ENCODE results near the gene SELENOV. TPM values are rescaled to one million over a fixed set of nuclear protein-coding genes. Genes with fewer than 3 reads are reported as not detected.

Gene SELENOV
- total RNA-seq, 2 donors from 2014 or later = not detected

DNA sequence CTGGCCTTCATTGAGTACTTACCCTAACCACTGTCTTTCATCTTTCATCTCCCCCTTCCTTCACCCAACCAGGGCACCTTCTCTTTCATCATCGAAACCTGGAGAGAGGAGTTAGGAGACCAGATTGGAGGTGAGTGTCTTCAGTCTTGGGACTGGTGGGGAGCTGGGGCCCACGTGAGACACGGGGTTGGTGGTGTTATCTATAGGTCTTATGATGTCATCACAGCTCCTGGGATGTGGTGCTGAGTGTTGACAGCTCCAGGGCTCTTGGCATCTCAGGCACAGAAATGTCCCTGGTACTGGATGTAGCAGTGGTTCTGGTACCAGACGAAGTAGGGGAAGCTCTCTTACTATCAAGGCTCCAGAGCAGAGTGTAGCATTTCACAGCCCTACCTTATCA, 14.4 kb upstream of the SELENOV start:
- intact Hi-C loops (cut with DNase I) = no loop called here

DNA sequence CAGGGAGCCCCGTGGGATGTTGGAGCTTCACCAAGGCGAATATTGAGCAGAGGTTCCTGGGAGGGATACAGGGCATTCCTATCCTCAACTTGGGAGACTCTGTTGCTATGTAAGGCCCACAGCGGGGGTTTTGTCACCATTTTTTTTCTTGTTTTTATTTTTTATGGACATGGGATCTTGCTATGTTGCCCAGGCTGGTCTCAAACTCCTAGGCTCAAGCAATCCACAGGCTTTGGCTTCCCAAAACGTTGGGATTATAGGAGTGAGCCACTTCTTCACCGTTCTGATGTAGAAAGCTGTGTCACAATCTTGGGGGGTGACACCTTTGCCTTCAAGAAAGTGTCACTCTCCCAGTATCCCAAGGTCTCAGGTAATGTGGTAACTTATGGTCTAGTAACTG, 13.6 kb upstream of the SELENOV start:
- H3K9ac ChIP-seq (ENCODE audit: low read depth in 2 of 2, low read length in 2 of 2) = no peak overlapping the region
- H3K27ac ChIP-seq = no peak overlapping the region
- TF ChIP-seq, protein P1, sequence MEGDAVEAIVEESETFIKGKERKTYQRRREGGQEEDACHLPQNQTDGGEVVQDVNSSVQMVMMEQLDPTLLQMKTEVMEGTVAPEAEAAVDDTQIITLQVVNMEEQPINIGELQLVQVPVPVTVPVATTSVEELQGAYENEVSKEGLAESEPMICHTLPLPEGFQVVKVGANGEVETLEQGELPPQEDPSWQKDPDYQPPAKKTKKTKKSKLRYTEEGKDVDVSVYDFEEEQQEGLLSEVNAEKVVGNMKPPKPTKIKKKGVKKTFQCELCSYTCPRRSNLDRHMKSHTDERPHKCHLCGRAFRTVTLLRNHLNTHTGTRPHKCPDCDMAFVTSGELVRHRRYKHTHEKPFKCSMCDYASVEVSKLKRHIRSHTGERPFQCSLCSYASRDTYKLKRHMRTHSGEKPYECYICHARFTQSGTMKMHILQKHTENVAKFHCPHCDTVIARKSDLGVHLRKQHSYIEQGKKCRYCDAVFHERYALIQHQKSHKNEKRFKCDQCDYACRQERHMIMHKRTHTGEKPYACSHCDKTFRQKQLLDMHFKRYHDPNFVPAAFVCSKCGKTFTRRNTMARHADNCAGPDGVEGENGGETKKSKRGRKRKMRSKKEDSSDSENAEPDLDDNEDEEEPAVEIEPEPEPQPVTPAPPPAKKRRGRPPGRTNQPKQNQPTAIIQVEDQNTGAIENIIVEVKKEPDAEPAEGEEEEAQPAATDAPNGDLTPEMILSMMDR (IDR thresholded peaks at IDR 0.05) = no peak
- no peak for DNase-seq
- peaks cover 32% of the 10 kb centered on the region for H3K27me3 ChIP-seq
- intact Hi-C loops (cut with DNase I) = no loop called here
- no peak overlapping the region for H3K4me3 ChIP-seq
- peaks cover 18% of the 10 kb centered on the region for H3K4me1 ChIP-seq
- H3K9me3 ChIP-seq = no peaks in the 10 kb centered on the region
- no peaks in the 10 kb centered on the region for H3K36me3 ChIP-seq

More for the DNA sequence above, 14.4 kb upstream of the SELENOV start:
- no peaks in the 10 kb centered on the region for H3K9me3 ChIP-seq
- H3K36me3 ChIP-seq = no peaks in the 10 kb centered on the region
- TF ChIP-seq, protein P1 (IDR thresholded peaks at IDR 0.05) = no peak
- no peak overlapping the region for H3K4me3 ChIP-seq
- no peak for DNase-seq
- no peak overlapping the region for H3K9ac ChIP-seq (ENCODE audit: low read depth in 2 of 2, low read length in 2 of 2)
- H3K27ac ChIP-seq = no peak overlapping the region
- H3K4me1 ChIP-seq = peaks cover 18% of the 10 kb centered on the region
- peaks cover 29% of the 10 kb centered on the region for H3K27me3 ChIP-seq

DNA sequence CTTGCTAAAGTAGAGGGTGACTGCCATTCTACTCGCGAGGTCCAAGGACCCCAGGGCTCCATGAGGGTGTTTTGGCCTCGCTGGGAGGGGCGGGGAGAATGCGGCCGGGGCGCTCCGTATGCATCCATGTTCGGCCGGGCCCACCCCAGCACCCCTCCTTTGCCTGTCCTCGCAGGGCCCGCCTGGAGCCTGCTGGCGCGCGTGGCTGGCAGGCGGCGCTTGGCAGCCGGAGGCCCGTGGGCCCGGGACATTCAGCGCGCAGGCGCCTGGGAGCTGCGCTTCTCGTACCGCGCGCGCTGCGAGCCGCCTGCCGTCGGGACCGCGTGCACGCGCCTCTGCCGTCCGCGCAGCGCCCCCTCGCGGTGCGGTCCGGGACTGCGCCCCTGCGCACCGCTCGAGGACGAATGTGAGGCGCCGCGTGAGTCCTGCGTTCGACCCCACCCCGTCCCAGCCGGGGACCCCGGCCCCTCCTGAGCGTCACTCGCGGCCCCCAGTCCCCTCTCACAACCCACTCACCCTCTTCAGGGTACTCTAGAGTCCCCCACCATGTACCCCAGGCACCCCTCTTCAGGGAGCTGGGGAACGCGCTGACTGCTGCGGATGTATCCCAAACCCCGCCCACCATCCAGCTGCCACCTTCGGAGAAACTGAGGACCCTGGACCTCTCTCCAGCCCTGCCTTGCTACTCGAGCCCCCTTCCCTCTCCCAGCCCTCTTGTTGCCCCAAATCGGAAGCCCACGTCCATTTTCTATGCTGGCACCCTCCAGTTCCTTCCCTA, 12.1 kb upstream of the SELENOV start:
- Histone ChIP-seq H3K9me3 (no peaks in the 10 kb centered on the region), H3K36me3 (no peaks in the 10 kb centered on the region), H3K4me3 (no peak overlapping the region), H3K9ac (ENCODE audit: low read depth in 2 of 2, low read length in 2 of 2) (no peak overlapping the region), H3K27me3 (peaks cover 45% of the 10 kb centered on the region), H3K4me1 (peaks cover 15% of the 10 kb centered on the region), H3K27ac (no peak overlapping the region)
- peak; percentile 59 for DNase-seq
- intact Hi-C loops (cut with DNase I) = no loop called here
- TF ChIP-seq, protein P1 (IDR thresholded peaks at IDR 0.05) = peak; percentile 87

GRCh38 chr19:39506598-39506943, 8.4 kb upstream of the SELENOV start:
- intact Hi-C loops (cut with DNase I) = no loop called here
- Histone ChIP-seq H3K9ac (ENCODE audit: low read depth in 2 of 2, low read length in 2 of 2) (no peak overlapping the region), H3K27me3 (peaks cover 38% of the 10 kb centered on the region), H3K27ac (no peak overlapping the region), H3K9me3 (no peaks in the 10 kb centered on the region), H3K36me3 (no peaks in the 10 kb centered on the region), H3K4me3 (no peak overlapping the region), H3K4me1 (no peaks in the 10 kb centered on the region)
- DNase-seq = no peak
- TF ChIP-seq, protein P1 (IDR thresholded peaks at IDR 0.05) = no peak

- Histone ChIP-seq H3K9ac (ENCODE audit: low read depth in 2 of 2, low read length in 2 of 2) (no peak overlapping the region), H3K4me3 (peak overlapping the region; percentile 35), H3K9me3 (no peaks in the 10 kb centered on the region), H3K4me1 (no peaks in the 10 kb centered on the region), H3K36me3 (no peaks in the 10 kb centered on the region), H3K27me3 (peaks cover 38% of the 10 kb centered on the region), H3K27ac (no peak overlapping the region)
- peak; percentile 26 for DNase-seq
- TF ChIP-seq, protein P1 (IDR thresholded peaks at IDR 0.05) = no peak
- intact Hi-C loops (cut with DNase I) = no loop called here
Observed at GRCh38 chr19:39506944-39507714, 7.8 kb upstream of the SELENOV start.

Data from colonic mucosa (tissue), 4 donors.